ENCODE results near the gene VWA8.

GRCh38 chr13:41756198-41756880, 204.6 kb downstream of the VWA8 start:
- TF ChIP-seq CTCF (IDR thresholded peaks at IDR 0.05 in 2 of 3, conservative IDR thresholded peaks at IDR 0.05 in 1 of 3; ENCODE audit: borderline replicate concordance in 1 of 3, insufficient read depth in 1 of 3, low read depth in 2 of 3, low read length in 2 of 3) (no peak), POLR2A (IDR thresholded peaks at IDR 0.05; ENCODE audit: borderline replicate concordance, extremely low read depth, insufficient read depth, insufficient read length) (no peak), RAD21 (IDR thresholded peaks at IDR 0.05; ENCODE audit: low read depth) (no peak), POLR2AphosphoS5 (IDR thresholded peaks at IDR 0.05; ENCODE audit: low read depth, low read length) (no peak), SRF (IDR thresholded peaks at IDR 0.05; ENCODE audit: low read depth) (no peak), CEBPB (IDR thresholded peaks at IDR 0.05; ENCODE audit: low read depth) (no peak), REST (IDR thresholded peaks at IDR 0.05; ENCODE audit: low read depth) (no peak), MAX (IDR thresholded peaks at IDR 0.05) (no peak)

All from HCT116 (cell line).